HK-2 (cell line): ENCODE measurements around the gene KAZN.

ENCODE experiments used
- DNase-seq: peaks from one replicate; pipeline ENCODE4 v3.0.0-alpha.2; 2018; ENCODE audit not compliant: unreplicated experiment

The KAZN gene

DNA sequence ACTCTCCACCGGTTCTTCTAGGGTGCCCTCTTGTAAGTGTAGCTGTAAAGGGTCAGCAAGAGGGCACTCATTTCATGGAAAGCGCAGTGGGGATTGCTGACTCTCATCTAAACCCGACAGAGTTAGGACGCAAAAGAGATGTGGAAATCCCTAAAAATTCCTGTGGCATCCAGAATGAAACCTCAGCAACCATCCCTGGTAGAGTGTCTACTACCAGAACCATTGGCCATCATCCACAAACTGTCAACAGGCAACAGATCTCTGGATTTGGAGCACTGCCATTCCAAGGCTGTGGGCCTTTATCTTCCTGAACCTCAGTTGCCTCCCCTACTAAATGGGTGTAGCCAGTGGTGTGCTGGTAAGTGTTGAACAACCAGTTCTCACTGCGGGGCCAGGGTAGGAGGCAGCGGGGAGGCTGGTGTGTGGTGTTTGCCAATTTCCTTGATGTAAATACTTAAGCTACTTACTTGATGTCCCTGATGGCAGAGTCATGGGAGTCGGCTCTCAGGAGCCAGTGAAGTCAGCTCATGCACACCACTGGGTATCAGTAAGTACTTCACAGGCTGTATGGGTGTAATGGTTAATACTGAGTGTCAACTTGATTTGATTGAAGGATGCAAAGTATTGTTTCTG, 195.8 kb downstream of the KAZN start:
- no peak for DNase-seq

DNA sequence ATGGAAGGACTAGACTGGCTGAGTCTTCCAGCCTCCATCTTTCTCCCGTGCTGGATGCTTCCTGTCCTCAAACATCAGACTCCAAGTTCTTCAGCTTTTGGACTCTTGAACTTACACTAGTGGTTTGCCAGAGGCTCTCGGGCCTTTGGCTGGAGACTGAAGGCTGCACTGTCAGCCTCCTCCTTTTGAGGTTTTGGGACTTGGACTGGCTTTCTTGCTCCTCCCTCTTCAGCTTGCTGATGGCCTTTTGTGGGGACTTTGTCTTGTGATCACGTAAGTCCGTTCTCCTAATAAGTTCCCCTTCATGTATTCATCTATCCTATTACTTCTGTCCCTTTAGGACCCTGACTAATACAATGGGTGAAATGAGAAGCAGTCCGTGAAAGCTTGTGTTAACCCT, 196.4 kb downstream of the KAZN start:
- DNase-seq = no peak

DNA sequence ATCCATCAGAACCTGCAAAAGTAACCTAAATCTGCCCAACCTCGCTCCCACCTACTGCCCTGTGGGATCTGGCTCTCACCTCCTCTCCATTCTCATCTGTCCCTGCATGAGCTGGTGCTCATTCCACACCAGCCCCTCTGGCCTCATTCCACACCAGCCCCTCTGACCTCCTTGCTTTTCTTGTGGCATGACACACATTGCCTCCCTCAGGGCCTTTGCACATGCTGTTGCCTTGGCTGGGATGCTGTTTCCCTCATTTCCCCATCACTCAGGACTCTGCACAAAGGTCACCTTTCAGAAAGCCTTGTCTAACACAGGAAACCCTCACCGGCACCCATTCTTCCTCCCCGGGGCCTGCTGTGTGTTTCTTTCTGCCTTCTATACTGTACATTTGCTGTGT, 197.1 kb downstream of the KAZN start:
- DNase-seq = no peak

DNA sequence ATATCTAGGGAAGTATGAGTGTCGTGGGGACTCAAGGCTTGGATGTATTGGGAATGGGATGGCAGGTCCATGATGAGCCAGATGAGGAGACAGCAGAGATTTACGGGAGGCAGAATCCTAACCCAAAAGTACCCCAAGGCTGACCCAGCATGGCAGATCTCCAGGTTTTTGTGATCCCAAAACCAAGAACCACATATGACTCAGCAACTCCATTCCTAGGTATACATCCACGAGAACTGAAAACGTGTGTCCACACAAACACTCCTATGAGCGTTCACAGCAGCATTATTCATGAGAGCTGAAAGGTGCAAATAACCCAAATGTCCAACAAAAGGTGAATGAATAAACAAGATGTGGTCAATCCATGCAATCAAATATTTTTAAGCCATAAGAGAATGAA, 201.5 kb downstream of the KAZN start:
- no peak for DNase-seq

DNA sequence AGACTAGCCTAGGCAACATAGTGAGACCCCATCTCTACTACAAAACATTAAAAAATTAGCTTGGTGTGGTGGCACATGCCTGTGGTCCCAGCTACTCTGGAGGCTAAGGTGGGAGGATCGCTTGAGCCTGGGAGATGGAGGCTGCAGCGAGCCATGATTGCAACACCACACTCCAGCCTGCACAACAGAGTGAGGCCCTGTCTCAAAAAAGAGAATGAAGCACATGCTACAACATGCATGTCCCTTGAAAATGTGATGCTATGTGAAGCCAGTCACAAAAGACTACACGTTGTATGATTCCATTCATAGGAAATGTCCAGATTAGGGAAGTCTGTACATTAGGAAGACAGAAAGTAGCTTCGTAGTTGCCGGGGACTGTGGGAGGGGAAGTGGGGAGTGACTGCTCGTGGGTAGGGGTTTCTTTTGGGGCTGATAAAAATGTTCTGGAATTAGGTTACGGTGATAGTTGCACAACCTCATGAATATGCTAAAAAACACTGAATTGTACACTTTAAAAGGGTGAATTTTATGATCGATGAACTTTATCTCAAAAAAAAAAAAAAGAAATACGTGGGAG, 202.1 kb downstream of the KAZN start:
- no peak for DNase-seq

DNA sequence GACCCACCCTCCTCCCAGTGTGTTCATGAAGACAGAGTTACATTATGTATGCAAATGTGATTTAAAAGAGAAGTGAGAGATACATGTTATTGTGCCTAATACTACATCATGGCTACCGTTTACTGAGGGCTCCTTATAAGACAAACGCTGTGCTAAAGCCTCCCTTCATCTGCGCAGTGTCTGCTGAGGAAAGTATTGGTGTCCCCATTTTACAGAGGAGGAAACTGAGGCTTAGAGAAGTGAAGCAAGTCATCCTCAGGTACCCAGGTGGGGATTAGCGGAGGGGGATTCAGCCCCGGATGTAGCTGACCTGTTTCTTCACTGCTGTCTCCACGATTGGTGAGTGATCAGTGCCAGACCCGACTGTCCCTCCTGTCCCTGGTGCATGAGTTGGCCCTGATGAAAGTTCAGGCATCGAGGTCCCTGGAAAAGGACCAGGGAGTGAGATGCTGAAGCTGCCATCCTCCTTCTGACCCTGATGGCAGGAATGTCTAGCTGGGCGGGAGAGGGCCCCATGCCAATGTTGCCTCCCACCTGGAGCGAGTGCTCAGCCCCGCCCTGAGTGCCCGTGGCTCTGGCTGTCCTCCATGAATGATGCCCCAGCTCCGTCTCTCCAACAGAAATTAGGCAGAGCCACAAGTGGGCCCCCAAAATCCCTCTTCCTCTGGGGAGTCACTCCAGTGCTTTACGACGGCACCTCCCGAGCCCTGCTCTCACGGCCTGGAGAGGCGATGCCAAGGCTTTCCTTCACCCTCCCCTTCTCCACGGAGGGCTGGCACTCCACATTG, 204.7 kb downstream of the KAZN start:
- DNase-seq = no peak

DNA sequence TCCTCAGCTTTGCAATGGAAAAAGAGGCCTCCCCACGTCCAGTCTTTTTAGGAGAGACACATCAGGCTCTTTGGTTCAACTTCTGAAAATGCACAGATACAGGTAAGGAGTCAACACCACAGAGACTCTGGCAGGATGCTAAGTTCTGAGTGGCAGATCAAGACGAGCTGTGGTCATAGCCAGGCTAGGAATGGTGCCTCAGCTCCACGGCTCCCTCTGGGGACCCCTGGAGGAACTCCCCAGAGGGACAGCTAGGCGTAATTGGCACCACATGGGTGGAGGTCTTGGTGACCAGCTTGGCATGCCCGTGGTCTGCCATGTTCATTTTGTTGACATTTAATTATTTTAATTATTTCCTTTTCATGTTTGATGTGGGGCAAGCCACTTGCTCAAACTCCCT, 206.1 kb downstream of the KAZN start:
- DNase-seq = peak; percentile 6

DNA sequence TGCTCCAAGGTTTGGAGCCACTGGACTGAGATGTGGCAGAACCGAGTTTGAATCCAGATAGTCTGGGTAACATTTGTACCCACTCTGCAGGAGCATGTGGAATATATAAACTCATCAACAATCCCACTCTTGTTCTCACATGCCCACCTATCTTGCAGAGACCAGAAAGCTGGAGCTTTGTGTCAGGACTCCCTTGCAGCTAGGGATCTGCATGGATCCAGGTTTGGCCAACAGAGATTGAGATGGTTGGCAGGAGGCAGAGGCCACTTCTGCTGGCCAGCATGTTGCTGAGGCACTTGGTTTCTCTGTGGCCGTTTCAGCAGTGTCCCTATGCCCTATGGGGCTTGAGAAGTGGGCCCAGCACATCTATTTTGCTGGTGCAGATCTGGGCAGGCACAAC, 208.3 kb downstream of the KAZN start:
- no peak for DNase-seq

DNA sequence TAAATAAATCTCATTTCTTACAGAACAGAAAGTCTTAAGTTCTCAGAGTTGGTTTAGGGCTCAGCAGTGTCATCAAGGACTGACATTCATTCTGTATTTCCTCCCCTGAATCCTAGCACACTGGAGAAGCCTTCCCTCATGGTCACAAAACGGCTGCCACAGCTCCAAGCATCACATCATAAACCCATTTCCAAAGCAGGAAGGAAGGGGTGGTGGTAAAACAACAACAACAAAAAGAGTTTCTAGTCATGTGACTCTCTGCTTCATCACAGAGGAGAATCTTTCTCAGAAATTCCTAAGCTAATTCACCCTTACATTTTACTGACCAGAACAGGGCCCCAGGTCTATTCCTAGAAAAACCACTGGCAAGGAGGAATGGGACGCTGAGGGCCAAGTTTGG, 210.3 kb downstream of the KAZN start:
- no peak for DNase-seq

DNA sequence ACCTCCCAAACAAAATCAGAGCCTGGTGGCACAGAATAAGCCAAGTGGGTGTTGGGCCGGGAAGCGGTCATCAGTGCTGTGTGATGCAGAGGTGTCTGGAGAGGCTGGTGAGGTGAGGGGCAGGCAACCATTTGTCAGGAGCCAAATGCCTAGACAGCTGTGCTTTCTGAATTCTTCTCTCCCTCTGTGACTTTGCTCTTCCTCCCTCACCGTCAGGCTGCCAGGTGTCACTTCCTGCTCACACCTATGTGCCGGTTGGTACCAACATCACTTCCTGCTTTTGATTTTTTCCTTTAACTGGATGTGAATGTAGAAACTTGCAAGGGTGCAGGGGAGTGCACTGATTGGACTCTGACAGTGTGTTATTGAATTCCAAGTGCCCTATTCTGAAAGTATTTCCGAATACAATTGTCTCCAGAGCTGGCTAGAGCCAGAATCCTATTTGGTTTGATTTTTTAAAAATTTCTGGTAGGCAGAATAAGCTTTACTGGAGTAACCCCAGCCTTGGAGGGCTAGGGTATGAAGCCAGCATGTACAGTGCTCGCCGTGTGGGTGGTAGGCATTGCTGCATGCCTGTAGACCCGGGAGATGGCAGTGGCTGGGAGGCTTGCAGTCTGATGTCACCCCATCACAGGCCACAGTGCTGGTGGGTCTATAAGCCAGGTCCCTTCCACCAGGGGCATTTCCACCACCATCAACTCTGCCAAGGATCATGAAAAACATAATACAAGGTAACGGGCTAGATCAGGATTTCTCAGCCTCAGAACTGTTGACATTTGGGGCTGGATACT, 210.9 kb downstream of the KAZN start:
- no peak for DNase-seq

DNA sequence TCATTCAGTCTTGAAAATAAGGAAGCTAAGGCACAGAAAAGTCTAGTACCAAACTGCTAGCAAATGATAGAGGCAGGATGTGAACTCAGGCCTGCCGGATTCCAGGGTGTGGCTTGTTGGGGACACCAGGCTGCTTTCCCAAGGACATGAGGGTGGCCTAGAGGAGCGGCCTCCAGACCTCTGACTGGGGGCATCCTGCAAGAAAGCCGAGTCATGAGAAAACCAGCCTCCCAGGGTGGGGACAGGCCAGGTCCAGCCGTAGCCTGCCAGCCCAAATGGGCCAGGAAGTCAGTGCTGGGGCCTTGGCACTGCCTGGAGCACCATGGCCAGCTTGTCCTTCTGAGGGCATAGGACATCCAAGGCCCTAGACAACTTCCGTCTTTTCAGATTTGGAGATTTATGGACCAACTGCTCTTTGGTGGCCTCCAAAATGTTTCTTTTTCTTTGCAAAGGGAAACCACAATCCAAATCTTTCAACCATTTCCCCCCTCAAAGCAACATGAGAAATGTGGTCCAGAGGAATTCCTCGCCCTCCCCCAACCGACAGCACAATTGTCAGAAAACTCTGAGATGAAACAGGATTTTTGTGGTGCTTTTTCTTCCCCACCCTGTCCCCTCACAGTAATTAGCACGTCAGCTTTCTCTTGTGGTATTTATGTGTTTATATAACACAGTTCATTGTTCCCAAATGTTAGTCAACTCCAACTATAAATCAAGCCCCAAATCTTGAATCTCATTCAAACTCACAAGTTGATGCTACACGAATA, 212.3 kb downstream of the KAZN start:
- no peak for DNase-seq

DNA sequence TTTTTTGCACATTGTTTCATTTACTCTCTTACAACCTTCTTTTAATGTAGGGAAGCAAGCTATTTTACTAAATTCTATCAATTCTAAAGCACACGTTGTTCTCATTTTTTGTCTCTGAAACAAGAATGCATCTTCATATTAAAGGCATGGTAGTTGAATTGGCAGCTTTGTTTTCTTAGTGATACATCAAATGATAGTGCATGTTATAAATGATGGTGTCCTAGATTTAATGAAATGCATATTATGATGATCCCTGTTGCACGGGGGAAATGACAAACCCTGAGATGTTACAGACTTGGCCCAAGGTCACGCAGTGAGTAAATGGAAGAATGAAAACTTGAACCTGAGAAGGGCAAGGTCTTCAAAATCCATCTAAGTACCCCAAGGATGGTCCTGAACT, 213.1 kb downstream of the KAZN start:
- no peak for DNase-seq

DNA sequence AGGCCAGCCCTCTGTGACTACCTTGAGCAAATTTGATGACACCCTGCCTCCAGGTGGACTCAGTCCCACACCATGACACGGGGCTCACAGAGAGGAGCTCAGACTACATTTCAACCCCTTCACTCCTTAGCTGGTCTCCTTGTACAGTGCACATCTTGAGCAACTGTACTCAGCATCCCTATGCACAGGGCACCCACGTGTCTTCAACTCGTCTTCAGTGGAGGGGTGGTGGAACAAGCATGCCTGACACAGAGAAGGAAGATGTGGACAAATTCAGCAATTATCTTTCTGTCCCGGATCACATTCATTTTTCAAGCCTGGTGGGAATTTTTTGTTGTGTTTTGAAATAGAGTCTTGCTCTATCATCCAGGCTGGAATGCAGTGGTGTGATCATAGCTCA, 213.7 kb downstream of the KAZN start:
- DNase-seq = no peak

DNA sequence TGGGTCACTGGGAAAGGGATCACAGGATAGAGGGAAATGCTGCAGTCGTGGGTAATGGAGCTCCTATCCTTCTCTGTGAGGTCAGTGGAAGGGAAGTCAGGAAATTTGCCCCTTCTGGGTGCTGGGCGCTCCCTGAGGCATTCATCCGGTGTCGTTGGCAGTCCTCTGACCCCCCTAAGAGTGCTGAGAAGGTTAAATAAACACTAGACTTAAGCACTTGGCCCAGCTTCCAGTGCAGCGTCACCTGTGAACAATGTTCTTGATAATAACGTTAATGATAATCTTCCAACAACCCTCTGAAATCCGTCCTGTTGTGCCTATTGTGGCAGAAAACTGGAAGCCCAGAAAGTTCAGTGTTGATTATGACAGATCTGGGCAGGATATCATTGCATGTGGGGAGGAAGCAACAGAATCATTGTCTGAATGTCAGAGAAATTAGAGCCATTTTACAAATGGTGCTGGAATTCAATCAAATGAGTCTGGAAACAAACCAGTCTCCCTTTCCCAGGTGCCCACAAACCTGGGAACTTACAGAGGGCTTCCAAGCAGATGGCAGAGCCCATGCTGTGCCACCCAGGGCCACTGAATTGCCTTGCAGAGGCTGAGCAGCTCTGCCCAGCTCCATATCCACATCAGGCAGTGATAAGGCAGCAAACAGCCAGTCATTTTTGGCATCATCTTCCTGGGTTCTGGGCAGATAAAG, 216.8 kb downstream of the KAZN start:
- peak; percentile 14 for DNase-seq

DNA sequence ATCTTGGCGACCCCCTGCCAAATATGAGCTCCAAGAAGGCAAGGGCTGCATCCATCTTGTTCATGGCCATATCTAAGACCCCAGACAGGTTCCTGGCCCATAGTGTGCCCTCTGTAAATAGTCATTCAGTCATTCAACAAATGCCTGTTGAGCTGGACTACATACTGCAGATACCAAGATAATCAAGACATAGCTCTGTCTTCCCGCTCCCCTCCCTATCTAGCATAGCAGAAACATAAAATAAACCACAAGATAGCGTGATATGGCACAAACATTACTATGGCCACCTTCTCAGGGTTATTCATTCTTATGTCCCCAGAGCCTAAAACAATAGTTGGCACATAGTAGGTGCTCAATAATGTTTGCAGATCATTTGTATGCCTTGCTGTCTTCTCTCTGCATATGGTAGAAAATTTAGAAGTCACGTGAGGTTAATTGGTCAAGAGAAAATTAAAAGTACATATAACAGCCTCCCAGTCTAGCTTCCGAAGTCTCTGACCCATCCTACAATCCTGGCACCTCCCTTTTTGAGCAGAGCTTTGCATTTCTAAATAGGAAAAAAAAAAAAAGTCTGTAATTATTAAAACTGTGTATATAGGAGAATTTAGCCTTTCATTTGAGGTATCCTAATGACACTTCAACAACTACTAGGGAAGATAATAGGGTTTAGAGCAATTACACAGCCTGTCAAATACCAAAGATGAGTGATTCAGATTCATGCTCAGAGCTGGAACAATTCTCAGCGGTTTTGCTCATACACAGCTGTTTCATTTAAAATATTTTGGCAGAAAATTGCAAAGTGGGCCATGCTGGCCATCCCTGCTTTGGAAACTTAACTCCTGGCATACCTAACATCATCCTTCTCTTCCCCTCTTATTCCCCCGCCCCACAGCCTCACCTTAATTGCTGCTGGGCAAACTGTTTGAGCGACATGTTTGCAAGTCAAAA, 219.0 kb downstream of the KAZN start:
- DNase-seq = no peak

DNA sequence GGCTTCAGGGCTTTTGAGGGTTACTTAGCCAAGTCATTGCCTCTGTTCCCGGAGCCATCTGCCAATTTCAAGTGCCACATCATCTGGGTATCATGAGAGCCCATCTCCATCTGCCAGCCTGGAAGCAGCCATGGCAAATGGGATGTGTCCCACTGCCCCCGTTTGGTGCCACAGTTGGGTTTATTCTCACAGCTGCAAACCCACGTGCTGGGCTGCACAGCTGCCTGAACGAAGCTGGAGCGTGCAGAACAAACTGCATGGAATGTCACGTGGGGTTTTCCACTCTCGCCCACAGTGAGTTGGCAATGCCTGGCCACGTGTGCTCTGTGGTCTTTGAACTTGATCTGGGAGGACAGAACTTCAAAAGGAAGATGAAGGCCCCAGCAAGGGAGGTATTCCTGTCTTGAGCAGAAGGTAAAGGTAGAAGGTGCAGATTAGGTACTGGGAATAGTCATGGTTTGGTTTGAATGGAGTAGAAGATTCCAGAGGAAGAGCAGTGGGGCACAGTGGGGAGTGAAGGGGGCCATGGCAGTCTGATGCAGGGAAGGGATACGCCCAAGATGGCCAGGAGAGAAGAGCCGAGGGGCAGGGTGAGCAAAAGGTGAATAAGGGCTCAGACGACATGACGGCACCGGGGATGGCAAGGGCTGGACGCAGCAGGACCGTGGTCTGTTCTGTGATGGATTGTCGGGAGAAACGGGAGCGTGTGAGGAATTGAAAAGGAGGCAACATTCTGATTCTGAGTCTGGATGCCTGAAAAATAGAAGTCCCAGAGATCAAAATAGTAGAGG, 222.0 kb downstream of the KAZN start:
- no peak for DNase-seq

DNA sequence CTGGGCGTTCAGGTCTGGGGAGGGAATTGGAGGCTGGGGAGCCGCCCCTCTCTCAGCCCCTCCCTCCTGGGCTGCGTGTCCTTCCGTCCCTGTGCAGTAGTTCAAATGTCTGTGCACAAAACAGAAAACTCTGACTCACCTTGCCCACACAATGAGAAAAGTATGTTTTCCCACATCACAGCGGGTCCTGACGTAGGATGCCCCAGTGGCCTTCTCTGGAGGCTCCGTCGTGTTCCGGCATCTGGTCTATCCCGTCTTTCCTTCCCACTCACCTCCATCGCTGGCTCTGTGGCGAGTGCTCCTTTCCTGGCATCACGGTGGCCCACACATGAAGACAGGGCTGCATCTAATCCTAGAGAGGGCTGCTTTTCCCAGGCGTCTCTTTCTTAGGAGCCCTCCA, 224.0 kb downstream of the KAZN start:
- DNase-seq = no peak

DNA sequence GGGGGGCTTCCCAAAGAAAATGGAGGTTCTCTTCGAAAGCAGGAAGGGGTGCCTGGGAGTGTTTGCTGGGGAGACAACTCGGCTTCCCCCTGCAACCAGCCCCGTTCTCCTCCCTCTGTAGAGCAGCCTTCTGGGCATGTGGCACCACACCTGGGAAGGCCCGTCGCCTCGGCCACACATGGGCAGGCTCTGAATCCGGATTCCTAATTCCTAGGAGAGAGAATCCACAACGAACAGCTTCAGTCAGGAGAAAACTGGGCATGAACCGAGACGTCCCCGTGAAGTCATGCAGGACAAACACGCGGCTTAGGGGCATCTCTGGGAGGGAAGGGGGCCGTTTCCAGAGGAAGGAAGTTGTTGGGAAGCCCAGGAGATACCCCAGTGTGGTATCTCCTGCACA, 224.5 kb downstream of the KAZN start:
- no peak for DNase-seq

DNA sequence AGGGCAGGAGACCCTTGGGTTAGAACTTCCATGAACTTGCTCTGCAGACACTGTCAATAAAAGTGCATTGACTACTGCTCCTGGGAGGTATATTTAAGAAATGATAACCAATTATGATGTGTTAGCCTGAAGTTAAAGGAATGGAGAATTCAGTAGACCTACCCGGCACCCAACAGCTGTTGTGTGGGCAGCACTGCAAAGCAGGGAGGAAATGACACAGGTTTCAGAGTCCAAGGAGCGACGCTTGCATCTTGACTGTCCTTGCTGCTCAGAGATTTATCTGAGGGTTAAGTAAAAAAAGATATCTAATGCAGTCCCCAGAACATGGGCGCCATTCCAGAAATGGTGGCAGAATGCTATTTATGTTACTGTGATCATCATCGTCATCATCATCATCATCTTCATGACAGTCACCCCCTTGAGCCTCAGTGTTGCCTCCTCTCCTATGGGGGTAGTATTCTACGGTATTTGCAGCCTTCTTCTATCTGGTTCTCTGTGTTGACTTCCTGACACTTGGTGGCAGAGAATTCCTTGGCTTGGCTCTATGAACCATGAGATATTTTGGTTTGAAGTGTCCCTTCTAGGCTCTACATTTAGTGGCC, 225.9 kb downstream of the KAZN start:
- DNase-seq = no peak
